Kidney (tissue), 14 donors: ENCODE measurements around the gene SLC2A9. TPM values are rescaled to one million over a fixed set of nuclear protein-coding genes. Genes with fewer than 3 reads are reported as not detected.
A peak's percentile ranks its signal among the peaks of the same experiment; 100 is the strongest.

ENCODE experiments used
- DNase-seq, 5 donors: peaks; one replicate each; pipeline ENCODE4 v3.0.0-alpha.2; 2013 to 2020
- FAIRE-seq: peaks from 2 replicates; lab custom pipeline; 2012; peaks lifted over from hg19 to GRCh38; lab: Jason Lieb, UNC
- H3K27ac ChIP-seq, 2 donors: one replicate each; pipeline ENCODE4 v1.7.0; 2013; ENCODE audit warnings: low read depth in 2 of 2, low read length in 2 of 2, inconsistent platforms in 1 of 2
- H3K27me3 ChIP-seq: one replicate; pipeline ENCODE4 v1.7.1; 2013; ENCODE audit warnings: low read length, inconsistent platforms; ENCODE audit not compliant: control insufficient read depth, insufficient read depth
- H3K36me3 ChIP-seq, 3 donors: one replicate each; pipeline versions ENCODE4 v1.7.0 to v1.7.1; 2013; ENCODE audit warnings: low read length in 3 of 3, control low read depth in 1 of 3, inconsistent platforms in 1 of 3; ENCODE audit not compliant: insufficient read depth in 3 of 3, control insufficient read depth in 2 of 3
- H3K4me1 ChIP-seq, 3 donors: one replicate each; pipeline versions ENCODE4 v1.7.0 to v1.7.1; 2013; ENCODE audit warnings: low read length in 3 of 3, inconsistent platforms in 1 of 3, low read depth in 1 of 3; ENCODE audit not compliant: control insufficient read depth in 2 of 3, insufficient read depth in 2 of 3
- H3K4me3 ChIP-seq, 3 donors: one replicate each; pipeline versions ENCODE4 v1.7.0 to v1.8.1; 2013; ENCODE audit warnings: low read length in 3 of 3, control low read depth in 1 of 3, inconsistent platforms in 1 of 3
- H3K9ac ChIP-seq, 3 donors: one replicate each; pipeline versions ENCODE4 v1.7.0 to v1.7.1; 2013; ENCODE audit warnings: low read length in 3 of 3, control low read depth in 1 of 3, inconsistent platforms in 1 of 3
- H3K9me3 ChIP-seq, 3 donors: one replicate each; pipeline versions ENCODE4 v1.7.0 to v1.7.1; 2013; ENCODE audit warnings: low read length in 3 of 3, control low read depth in 1 of 3, inconsistent platforms in 1 of 3; ENCODE audit not compliant: control insufficient read depth in 2 of 3, insufficient read depth in 1 of 3
- intact Hi-C: fragments of 100-400 bp; cut with DNase I; formaldehyde crosslinking; loops from one replicate; pipeline ENCODE4 v1.11.1; 2022
- polyA plus RNA-seq: library from polyadenylated mRNA; stranded (reverse); fragments of 350-450 nt; fragmentation: Illumina TruSeq; extraction: RNeasy Lipid Tissue Mini Kit (QIAGEN cat#74804); gene quantifications from one replicate; pipeline ENCODE4 v1.2.3, GENCODE V29; 2014; ENCODE audit warnings: low read depth, low replicate concordance; ENCODE audit not compliant: insufficient read depth
- total RNA-seq: library from RNA; stranded (reverse); fragmentation: NEBNext Ultra II Directional; extraction: Animal tissue kit (Norgen Biotek cat#: 25700); gene quantifications from one replicate; pipeline ENCODE4 v1.2.1, GENCODE V29; 2021
- TF ChIP-seq, protein P1 (sequence below): IDR thresholded peaks from 3 replicates; pipeline ENCODE4 v1.5.1; 2012; ENCODE audit warnings: mild to moderate bottlenecking, moderate library complexity, borderline replicate concordance; ENCODE audit not compliant: insufficient read depth; ENCODE audit errors: extremely low read depth
- donor health status: control.
- donor health status: control.
- donor health status: control.
- donor health status: control.
- donor health status: control.
- donor health status: DM: yes; HTN: yes; CAD: no.
- donor health status: Normal renal cell carcinoma (clear cell type).

SLC2A9 gene
- total and polyA plus RNA-seq, 2 donors from 2014 or later, result 41.5 to 47.6 TPM

DNA sequence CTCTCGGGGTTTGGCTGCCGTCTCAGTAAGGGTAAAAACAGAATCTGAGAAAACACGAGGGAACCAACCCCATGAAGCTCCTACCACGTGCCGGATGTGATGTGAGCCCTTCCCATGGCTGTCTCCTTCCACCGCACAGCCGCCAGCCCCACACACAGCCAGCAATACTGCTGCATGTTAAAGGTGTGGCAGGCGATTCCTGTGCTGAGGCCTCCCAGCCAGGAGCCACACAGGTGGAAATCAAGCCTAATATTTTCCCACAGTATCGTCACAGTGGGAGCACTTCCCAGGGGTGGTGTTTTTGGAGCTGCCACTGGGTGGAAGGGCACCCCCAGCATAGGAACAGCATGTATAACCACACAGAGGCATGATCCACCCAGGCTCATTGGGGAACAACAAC is 77.5 kb downstream of the SLC2A9 start:
- Histone ChIP-seq H3K27ac (no peak overlapping the region), H3K27me3 (no peaks in the 10 kb centered on the region), H3K36me3 (peaks cover 0 to 23% (median 11%) of the 10 kb centered on the region in 3 donors), H3K9me3 (no peaks in the 10 kb centered on the region), H3K4me1 (peaks cover 0 to 5% (median 3%) of the 10 kb centered on the region in 3 donors), H3K9ac (no peak overlapping the region), H3K4me3 (no peak overlapping the region)
- no peak for FAIRE-seq
- intact Hi-C loops, result no loop called here
- peak in 1 of 5 donors; percentile 9 for DNase-seq
- TF ChIP-seq, protein P1, sequence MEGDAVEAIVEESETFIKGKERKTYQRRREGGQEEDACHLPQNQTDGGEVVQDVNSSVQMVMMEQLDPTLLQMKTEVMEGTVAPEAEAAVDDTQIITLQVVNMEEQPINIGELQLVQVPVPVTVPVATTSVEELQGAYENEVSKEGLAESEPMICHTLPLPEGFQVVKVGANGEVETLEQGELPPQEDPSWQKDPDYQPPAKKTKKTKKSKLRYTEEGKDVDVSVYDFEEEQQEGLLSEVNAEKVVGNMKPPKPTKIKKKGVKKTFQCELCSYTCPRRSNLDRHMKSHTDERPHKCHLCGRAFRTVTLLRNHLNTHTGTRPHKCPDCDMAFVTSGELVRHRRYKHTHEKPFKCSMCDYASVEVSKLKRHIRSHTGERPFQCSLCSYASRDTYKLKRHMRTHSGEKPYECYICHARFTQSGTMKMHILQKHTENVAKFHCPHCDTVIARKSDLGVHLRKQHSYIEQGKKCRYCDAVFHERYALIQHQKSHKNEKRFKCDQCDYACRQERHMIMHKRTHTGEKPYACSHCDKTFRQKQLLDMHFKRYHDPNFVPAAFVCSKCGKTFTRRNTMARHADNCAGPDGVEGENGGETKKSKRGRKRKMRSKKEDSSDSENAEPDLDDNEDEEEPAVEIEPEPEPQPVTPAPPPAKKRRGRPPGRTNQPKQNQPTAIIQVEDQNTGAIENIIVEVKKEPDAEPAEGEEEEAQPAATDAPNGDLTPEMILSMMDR, result no peak

DNA sequence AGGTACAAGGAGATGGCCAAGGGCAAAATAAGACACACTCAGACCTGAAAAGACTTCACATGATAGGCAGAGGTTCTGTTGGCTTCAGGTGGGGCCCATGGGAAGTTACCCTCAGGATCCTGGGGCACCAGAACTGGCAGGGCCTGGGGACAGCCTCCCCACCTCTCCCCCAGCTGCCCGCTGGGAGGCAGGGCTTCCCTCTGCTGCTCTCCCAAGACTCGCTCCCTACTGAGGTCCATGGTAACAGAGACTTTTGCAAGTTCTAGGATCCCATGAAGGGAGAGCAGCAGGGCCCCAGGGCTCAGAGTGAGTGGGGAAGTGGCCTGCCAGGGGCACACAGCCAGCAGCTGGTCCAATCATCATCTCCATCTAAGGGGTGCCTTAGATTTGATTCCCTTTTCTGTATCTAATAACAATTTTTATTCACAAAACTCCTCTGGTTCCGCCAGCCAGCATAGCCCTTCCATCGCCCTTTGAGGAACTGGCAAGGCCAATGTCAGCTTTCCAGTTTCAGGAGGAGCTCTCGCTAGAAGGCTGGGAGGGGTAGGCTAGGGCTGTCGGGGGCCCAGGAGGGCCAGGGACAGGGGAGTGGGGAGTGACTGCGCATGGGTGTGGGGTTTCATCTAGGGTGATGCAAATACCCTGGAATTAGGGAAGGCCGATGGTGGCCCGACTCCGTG is 78.2 kb downstream of the SLC2A9 start:
- Histone ChIP-seq H3K4me3 (no peak overlapping the region), H3K9me3 (no peaks in the 10 kb centered on the region), H3K4me1 (peaks cover 0 to 5% (median 3%) of the 10 kb centered on the region in 3 donors), H3K9ac (no peak overlapping the region), H3K36me3 (peaks cover 0 to 25% (median 11%) of the 10 kb centered on the region in 3 donors), H3K27me3 (no peaks in the 10 kb centered on the region), H3K27ac (no peak overlapping the region)
- intact Hi-C loops, result no loop called here
- TF ChIP-seq, protein P1, result no peak
- peak in 1 of 5 donors; percentile 17 for DNase-seq
- no peak for FAIRE-seq

DNA sequence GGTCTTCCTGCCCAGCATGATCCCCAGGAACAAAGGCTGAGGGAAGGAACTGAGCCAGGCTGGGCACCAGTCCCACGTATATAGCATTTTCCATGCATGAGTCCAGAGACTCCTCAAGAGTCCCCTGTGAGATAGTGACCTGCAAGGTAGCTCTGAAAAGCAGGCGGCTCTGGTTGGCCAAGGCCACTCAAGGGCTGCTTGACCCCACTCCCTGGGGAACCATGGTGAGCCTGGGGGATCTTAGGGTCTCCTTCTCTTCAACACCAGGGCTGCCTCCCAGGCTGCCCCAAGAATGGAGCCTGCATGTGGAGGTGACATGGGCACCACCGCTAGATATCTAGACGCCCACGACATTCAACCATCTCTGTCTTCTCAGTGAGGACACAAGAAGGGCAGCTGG is 79.2 kb downstream of the SLC2A9 start:
- no peaks in the 10 kb centered on the region for H3K27me3 ChIP-seq
- no peaks in the 10 kb centered on the region for H3K9me3 ChIP-seq
- no peak overlapping the region for H3K4me3 ChIP-seq
- H3K4me1 ChIP-seq, result no peaks in the 10 kb centered on the region
- no peak overlapping the region for H3K27ac ChIP-seq
- FAIRE-seq (no peak), DNase-seq (peak in 1 of 5 donors; percentile 16)
- H3K9ac ChIP-seq, result no peak overlapping the region
- intact Hi-C loops, result no loop called here
- H3K36me3 ChIP-seq, result peaks cover 0 to 25% (median 14%) of the 10 kb centered on the region in 3 donors
- TF ChIP-seq, protein P1, result no peak
